ENCODE measurements around the gene OGN. TPM values are rescaled to one million over a fixed set of nuclear protein-coding genes. Genes with fewer than 3 reads are reported as not detected.

OGN gene
- total and polyA plus RNA-seq, 12 donors = 3.0 to 33.2 (median 14.4) TPM

- TF ChIP-seq POLR2A (IDR thresholded peaks at IDR 0.05) = no peak
- TF ChIP-seq CTCF (IDR thresholded peaks at IDR 0.05) = no peak
- Histone ChIP-seq H3K9me3 (replicated peaks in 1 of 3) (no peaks in the 10 kb centered on the region), H3K27me3 (no peaks in the 10 kb centered on the region), H3K4me1 (replicated peaks in 1 of 2) (peaks cover 0 to 8% of the 10 kb centered on the region in 2 donors), H3K27ac (peak overlapping the region in 1 of 5 donors; percentile 11), H3K36me3 (replicated peaks in 1 of 2) (no peaks in the 10 kb centered on the region), H3K4me3 (no peak overlapping the region)
- intact Hi-C loops (cut with DNase I) = no loop called here
- 59 to 68% (median 63%) methylated on average over 2 of the region's 2 CpGs for WGBS, 4 donors
- DNase-seq = no peak
Measured at GRCh38 chr9:92425474-92425873, 21.1 kb upstream of the OGN start.

GRCh38 chr9:92424340-92424739 lies 20.0 kb upstream of the OGN start, which contains the start of gene OMD:
TSS of gene OMD (minus strand) at chr9:92424471. CDS start at chr9:92417558, 6,913 bp downstream.
- no peaks in the 10 kb centered on the region for H3K9me3 ChIP-seq (replicated peaks in 1 of 3)
- TF ChIP-seq CTCF (IDR thresholded peaks at IDR 0.05) (no peak), POLR2A (IDR thresholded peaks at IDR 0.05) (no peak)
- H3K36me3 ChIP-seq (replicated peaks in 1 of 2) = no peaks in the 10 kb centered on the region
- H3K27me3 ChIP-seq = no peaks in the 10 kb centered on the region
- DNase-seq = no peak
- peaks cover 0 to 8% of the 10 kb centered on the region in 2 donors for H3K4me1 ChIP-seq (replicated peaks in 1 of 2)
- peak within 1 kb of the TSS in 1 of 4 donors; percentile 26 for H3K4me3 ChIP-seq
- WGBS, 4 donors = 52 to 78% (median 53%) methylated on average over 1 of the region's 1 CpG
- peak within 1 kb of the TSS in 1 of 5 donors; percentile 56 for H3K27ac ChIP-seq
- intact Hi-C loops (cut with DNase I) = no loop called here

GRCh38 chr9:92423612-92424011 lies 19.2 kb upstream of the OGN start:
- intact Hi-C loops (cut with DNase I) = no loop called here
- no peak for DNase-seq
- TF ChIP-seq POLR2A (IDR thresholded peaks at IDR 0.05) (no peak), CTCF (IDR thresholded peaks at IDR 0.05) (no peak)
- Histone ChIP-seq H3K36me3 (replicated peaks in 1 of 2) (no peaks in the 10 kb centered on the region), H3K9me3 (replicated peaks in 1 of 3) (no peaks in the 10 kb centered on the region), H3K4me3 (peak overlapping the region in 1 of 4 donors; percentile 26), H3K27me3 (no peaks in the 10 kb centered on the region), H3K4me1 (replicated peaks in 1 of 2) (peaks cover 0 to 8% of the 10 kb centered on the region in 2 donors), H3K27ac (no peak overlapping the region)
- WGBS, 4 donors = 77 to 87% (median 81%) methylated on average over 2 of the region's 2 CpGs

- no peak overlapping the region for H3K27ac ChIP-seq
- no peaks in the 10 kb centered on the region for H3K9me3 ChIP-seq (replicated peaks in 1 of 3)
- H3K36me3 ChIP-seq (replicated peaks in 1 of 2) = no peaks in the 10 kb centered on the region
- H3K27me3 ChIP-seq = no peaks in the 10 kb centered on the region
- DNase-seq = no peak
- H3K4me1 ChIP-seq (replicated peaks in 1 of 2) = peaks cover 0 to 8% of the 10 kb centered on the region in 2 donors
- 78 to 90% (median 85%) methylated on average over 2 of the region's 2 CpGs for WGBS, 4 donors
- TF ChIP-seq CTCF (IDR thresholded peaks at IDR 0.05) = no peak
- no peak for TF ChIP-seq POLR2A (IDR thresholded peaks at IDR 0.05)
- H3K4me3 ChIP-seq = peak overlapping the region in 1 of 4 donors; percentile 26
- intact Hi-C loops (cut with DNase I) = no loop called here
Measured at GRCh38 chr9:92422611-92423338, 18.4 kb upstream of the OGN start.
